GM15510 (cell line): Measurements from ENCODE around the gene GPC6.

Experiments
- POLR2A ChIP-seq: IDR thresholded peaks from 3 replicates; pipeline ENCODE4 v1.6.1; 2011; ENCODE audit warnings: borderline replicate concordance; ENCODE audit not compliant: insufficient read length; ENCODE audit errors: extremely low read depth

Gene GPC6

DNA sequence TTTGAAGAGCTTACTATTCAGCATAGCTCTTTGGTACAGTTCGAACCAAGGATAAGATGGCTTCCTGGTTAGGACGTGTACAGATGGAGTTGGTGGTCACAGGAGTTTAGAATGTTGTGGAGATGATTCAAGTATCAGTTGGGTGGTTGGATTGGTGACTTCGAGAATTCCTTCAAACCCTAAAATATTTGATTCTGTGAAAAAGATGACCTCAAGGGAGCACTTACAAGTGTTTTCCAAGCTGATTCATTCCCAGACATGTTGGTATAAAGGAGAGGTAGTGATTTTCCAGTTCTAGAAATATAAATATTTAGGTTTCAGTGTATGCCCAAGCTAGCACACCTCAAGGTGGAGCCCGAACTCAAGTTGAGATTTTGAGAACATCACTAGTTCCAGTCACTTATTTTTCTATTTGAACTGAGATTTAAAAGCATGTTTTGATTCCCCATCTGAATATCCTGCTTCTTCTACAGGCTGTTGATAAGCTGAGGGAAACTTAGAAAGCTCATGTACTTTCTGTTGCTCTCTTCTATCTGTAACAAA, 946.8 kb downstream of the GPC6 start:
- TF ChIP-seq POLR2A = no peak

DNA sequence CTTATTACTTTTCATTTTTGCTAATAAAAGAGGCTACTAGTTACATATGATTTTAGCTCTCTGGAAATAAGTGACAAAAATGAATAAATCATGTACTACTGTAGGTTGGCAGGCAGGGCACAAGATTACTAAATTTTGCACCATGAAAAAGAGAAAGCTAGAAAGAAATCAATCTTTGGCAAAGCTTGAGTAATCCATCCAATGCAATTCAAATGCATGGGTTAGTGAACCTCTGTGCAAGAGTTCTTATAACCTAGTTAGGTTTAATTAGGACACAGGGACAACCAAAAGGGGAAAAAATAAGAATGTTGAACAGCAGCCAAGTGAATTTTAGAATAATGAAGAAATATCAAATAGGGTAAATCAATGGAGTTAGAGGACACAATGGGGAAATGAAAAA, 947.4 kb downstream of the GPC6 start:
- no peak for TF ChIP-seq POLR2A

DNA sequence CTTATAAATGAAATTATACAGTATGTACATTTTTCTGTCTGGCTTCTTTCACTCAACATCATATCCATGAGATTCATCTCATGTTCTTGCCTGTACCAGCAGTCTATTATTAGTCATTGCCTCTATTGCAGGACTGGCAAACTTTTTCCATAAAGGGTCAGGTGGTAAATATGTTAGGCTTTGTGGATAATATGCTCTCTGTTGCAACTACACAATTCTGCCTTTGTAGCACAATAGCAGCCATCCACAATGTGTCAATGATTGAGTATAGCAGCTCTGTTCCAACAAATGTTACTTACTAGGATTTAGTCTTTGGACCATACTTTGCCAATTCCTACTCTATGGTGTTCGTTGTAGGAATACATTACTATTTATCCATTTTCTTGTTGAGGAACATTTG, 948.5 kb downstream of the GPC6 start:
- no peak for TF ChIP-seq POLR2A

DNA sequence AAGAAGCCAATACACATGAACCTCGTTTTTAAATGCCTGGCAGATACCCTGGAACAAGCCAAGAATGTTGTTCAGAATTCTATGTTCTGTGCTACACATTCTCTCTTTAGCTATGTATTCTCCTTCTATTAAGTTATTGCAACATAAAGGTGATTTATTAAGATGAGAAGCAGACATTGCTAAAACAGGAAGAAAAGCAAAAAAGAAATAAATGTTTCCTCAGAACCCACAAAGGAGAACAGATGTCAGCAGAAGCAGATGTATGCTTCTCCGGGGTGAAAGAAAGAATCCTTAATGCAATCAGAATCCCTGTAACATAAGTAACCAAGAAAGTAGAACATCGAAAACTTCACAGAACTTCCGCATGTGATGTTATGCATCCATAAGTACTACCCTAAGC, 950.0 kb downstream of the GPC6 start:
- no peak for TF ChIP-seq POLR2A

DNA sequence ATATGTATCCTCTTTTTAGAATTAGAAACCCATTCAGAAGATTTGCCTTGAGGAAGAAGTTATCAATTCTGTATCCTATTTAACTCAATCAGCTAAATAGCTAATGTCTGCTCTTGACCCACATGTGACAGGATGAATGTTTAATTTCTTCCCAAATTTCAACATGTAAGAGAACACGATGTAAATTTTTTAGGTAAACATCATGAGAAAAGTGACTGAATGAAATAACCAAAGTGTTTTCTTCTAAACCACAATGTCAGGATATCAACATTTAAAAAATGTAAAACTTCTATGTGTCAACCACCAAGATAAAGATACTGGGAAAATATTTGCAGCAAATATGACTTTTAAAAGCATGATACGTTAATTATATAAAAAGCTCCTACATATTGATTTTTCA, 950.4 kb downstream of the GPC6 start:
- no peak for TF ChIP-seq POLR2A

DNA sequence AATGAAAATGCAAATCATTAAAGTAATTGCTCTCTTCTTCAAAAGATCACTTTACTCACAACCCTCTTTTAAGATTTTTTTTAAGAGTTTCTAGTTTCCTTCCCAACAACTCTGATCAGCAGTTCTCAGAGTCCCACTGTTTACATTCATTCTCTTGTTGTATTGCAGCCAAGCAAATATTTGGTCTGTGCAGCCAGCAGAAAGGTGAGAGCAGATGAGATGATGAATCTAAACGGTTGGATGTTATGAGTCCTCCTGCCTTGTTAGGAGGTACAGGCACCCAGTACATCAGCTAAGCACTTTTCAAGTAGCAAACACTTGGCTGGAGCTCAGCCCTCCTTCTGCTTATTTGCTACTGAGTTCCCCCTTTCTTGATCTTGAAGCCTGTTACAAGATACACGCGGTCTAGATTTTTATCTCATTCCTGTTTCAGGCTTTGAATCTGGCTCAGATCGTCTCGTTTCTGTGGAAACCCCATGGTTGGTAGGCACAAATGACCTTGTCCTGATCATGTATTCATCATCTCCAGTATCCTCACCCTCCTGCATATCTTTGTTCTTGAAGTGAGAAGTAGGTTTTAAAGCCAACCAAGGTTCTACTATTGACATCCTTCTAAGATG, 952.1 kb downstream of the GPC6 start:
- TF ChIP-seq POLR2A = no peak

DNA sequence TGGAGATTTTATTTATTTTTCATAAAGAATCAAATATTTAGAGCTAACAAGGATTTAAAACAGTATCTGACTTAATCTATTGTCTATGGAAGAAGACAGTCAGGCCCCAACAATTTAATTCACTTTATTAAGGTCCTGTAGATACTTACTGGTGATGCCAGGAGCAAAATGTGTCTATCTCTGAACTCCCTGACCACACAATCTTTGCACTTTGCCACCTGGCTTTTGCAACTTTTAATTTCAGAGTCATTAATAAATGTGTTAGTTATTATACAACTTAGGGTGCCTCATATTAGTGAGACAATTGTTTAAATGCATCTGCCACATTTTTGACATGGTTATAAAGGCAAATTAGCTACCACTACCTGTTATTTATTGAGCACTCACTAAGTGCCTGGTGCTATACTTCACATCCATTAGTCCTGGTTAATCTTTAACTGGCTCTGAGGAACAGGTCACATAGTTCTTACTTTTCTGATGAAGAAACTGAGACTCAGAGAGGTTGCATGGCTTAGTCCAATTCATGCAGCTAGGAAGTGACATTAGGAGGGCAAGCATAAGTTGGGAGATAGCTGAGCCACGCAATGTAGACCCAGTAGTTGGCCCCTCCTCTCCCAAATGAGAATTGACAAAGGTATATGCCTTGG, 955.0 kb downstream of the GPC6 start:
- no peak for TF ChIP-seq POLR2A

DNA sequence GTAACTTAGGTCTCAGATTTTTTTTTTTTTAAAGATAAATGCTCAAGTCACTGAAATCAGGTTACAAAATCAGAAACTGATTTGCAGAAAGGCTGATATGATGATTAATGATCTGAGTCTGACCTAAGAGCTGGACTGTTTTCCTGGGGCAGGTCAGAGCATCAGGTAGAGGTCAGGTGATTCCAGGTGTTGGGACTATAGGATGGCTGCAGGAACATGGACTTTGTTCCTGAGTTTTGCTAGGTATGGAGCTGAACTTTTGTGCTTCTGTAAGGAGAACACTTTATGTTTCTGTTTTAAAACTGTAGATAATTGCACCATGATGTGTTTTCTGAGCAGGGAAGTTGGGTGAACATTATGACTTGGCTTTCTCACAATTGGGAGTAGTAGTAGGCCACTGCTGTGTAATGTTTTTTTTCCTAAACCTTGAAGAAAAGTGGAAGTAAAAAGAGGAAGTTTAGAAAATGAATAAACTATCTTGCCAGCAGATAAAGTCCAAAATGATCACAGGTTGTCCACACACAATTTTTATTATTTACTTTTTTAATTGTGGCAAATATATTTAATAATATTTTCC, 955.7 kb downstream of the GPC6 start:
- no peak for TF ChIP-seq POLR2A

DNA sequence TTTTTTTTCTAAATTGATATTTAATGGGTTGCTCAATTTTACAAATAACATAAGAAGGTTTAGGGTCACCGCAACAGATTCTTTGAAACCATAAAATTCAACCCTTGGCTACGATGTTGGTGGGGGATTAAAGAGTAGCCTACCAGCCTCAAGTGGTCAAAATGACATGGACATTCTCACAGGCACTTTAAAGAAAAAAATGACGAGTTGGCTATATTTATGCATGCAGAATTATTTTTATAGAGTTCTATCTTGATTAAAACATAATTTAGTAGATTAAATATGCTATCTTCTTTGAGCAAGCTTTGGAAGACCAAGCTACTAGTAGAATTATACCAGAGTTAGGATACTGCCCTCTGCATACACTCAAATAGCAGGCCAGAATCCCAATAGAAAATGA, 959.9 kb downstream of the GPC6 start:
- TF ChIP-seq POLR2A = no peak

DNA sequence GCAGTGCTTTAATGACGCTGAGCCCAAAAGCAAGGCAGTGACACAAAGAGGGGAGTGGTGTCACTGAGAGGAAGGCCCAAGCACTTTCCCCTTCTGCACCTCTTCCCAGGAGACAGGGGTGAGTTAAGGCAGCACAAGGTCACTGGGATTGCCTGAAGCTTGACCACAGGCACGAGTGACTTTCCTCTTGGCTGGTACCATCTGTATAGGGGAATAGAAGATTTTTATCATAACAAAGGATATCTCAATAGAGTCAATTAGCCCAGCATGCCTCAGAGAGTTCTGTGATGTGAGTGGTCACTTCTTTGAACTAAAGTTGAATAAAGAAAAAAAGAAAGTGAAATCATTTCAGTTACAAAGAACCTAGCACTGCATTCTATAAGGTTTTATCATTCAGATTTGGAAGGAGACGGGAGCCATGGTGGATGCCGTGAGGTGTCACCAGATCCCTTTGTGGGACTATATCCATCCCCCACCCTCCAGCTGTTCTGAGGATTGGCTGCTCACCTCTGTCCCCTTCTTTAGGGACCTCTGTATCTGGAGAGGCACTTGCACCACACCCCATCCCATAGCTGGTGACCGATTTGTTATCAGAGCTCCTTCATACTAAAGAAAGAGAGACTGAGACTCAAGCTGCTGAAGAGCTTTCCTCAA, 961.7 kb downstream of the GPC6 start:
- no peak for TF ChIP-seq POLR2A

DNA sequence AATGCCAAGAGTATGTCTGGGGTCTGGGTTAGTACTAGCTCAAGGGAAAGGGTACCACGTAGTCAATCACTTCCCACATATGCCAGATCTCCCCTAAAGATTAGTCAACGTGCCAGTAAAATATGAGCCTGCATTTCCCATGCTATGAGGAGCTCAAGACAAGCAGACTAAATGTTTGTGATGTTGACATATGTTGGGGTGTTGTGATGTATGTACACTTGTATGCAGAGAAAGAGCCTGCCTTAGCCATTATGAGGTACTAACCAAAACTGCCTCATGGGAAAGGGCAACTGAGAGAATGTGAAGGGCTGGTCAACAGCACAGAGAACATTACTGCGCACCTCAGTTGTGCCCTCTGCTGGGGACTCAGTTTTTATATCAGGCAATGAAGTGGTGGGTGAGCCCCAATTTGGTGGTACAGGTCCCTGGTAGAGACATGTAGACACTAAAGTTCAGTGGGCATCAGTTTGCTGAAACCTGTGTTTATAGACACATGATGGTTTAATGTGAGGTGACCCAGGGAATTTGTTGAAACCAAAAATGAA, 965.9 kb downstream of the GPC6 start:
- TF ChIP-seq POLR2A = no peak

DNA sequence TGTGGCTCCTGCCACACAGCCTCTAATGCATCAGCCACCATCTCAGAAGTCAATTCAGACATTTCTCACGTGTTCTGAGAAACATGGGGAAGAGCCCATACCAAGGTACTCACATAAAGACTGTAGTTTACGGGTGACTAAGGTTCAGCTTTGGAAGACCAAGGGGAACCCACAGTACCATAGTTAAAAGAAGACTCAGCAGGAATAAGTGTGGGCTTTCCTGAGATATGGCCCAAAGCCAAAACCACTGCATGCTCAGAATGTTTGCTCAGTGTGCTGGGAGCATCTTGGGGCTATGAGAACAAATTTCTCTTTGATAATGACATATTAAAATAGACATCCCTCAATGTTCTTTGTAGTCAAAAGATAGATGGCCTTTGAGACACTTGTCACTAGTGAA, 969.1 kb downstream of the GPC6 start:
- TF ChIP-seq POLR2A = no peak

DNA sequence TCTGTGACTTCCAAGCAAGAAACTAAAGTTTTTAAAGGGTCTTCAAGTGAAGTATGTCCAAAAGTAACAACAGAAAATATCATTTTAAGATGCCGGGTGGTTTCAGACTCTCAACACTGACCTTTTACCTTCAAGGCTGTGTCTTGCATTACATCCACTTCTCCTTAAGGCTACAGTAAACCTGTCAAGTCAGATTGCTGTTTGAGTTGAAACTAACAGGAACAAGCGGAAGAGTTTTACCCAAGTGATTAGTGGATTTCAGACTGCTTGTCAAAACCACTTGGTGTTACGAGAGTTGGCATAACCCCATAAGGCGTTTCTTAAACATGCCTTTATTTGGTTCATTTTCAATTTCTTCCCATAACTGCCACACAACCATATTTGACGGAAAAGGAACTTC, 969.8 kb downstream of the GPC6 start:
- TF ChIP-seq POLR2A = no peak

DNA sequence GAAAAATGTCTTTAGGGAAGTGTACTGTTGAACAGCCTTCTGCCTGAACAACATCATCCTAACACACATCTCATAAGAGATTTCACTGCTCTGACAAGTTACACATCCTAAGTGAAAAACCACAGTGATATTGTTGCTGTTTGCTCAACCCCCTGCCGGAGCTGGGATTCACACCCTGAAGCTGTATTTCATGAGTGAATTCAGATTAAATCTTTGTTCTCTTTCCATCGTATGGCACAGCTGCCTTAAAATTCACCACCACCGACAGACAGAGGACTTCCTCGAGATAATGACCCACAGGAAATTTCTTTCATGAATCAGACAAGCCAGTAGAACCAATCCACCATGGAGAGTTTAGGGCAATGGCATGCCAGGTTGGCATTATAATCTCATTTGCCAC, 972.1 kb downstream of the GPC6 start:
- TF ChIP-seq POLR2A = no peak

DNA sequence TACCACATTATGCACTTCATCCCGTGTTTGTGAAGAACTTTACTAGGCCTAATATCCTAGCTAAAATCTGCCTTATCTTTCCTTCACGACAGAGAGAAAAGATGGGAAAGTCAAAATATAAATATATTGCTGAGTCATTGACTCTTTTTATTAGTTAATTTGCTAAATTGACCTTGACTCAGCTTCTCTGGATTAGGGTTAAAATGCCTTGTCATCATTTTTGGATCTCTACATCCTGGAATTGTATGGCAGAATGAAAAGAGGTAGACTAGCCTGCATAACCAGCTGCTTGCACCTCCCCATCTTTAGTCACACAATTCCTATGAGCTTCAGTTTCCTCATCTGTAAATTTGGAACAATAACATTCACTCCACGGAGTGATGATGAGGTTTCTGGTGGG, 972.5 kb downstream of the GPC6 start:
- TF ChIP-seq POLR2A = no peak
